K562 (cell line): ENCODE data around the gene INHA. TPM values are rescaled to one million over a fixed set of nuclear protein-coding genes. Genes with fewer than 3 reads are reported as not detected.

Experiments
- ATAC-seq: fragments of 200-7000 bp; cut with Tn5 transposase; 3 replicates; pipeline ENCODE4 v1.9.1; 2020; ENCODE audit warnings: moderate library complexity
- BruUV-seq: library from RNA; stranded (reverse); fragments of 400-500 nt; replicated peaks from 2 replicates; lab custom pipeline; 2021; lab: Mats Ljungman, UMichigan
- CTCF ChIA-PET: fragments of 300-600 bp; formaldehyde crosslinking; extraction: SDS; loops from one replicate; lab custom pipeline; 2021; ENCODE audit warnings: low intra/inter-chr PET ratio; lab: Yijun Ruan, JAX
- POLR2A ChIA-PET: fragments of 300-600, 350-650 bp; sonication (Branson Sonifier 250); formaldehyde crosslinking; extraction: SDS; loops from one replicate; lab custom pipeline; 2021; ENCODE audit warnings: antibody characterized with exemption, inconsistent platforms; lab: Yijun Ruan, JAX
- DNase-seq, 4 experiments: peaks; one replicate each; pipeline versions ENCODE4 v3.0.0 to v3.0.0-alpha.2; 2011 to 2018; ENCODE audit warnings: low spot score in 3 of 4, mixed read lengths in 3 of 4; ENCODE audit errors: extremely low read depth in 1 of 4
- FAIRE-seq: peaks from 2 replicates; lab custom pipeline; 2011; peaks lifted over from hg19 to GRCh38; lab: Jason Lieb, UNC
- H2AFZ ChIP-seq: 2 replicates; pipeline ENCODE4 v1.6.0; 2011; ENCODE audit warnings: low read depth, low read length, control low read depth, inconsistent platforms
- H3K27ac ChIP-seq: fragments of 200-600 bp; 3 replicates; pipeline ENCODE4 v1.8.0; 2011; ENCODE audit warnings: low read depth, mild to moderate bottlenecking, control low read depth, inconsistent platforms, low read length, moderate library complexity, mixed read lengths; ENCODE audit errors: extremely low read depth
- H3K27me3 ChIP-seq, 2 experiments: fragments of 300-600 bp in 1 of 2; 2 replicates in 1 of 2; 3 replicates in 1 of 2; pipeline versions ENCODE4 v1.6.0 to v1.8.0; 2011; ENCODE audit warnings: inconsistent platforms in 2 of 2, low read length in 2 of 2, mild to moderate bottlenecking in 1 of 2, mixed read lengths in 1 of 2, moderate library complexity in 1 of 2; ENCODE audit not compliant: control insufficient read depth in 2 of 2, insufficient read depth in 2 of 2
- H3K36me3 ChIP-seq: fragments of 300-600 bp; 3 replicates; pipeline ENCODE4 v1.8.0; 2011; ENCODE audit warnings: mild to moderate bottlenecking, low read length, inconsistent platforms; ENCODE audit not compliant: control insufficient read depth, insufficient read depth
- H3K4me1 ChIP-seq, 2 experiments: fragments of 200-600 bp in 1 of 2; replicated peaks in 1 of 2; 2 replicates in 1 of 2; 3 replicates in 1 of 2; pipeline versions ENCODE4 v1.5.1 to v1.8.0; 2011; ENCODE audit warnings: inconsistent platforms in 2 of 2, low read length in 2 of 2, mild to moderate bottlenecking in 1 of 2, mixed read lengths in 1 of 2, moderate library complexity in 1 of 2; ENCODE audit not compliant: control insufficient read depth in 2 of 2, insufficient read depth in 2 of 2
- H3K4me2 ChIP-seq: 2 replicates; pipeline ENCODE4 v1.6.1; 2011; ENCODE audit warnings: low read length, control low read depth, inconsistent platforms, mixed read lengths; ENCODE audit not compliant: insufficient read depth
- H3K4me3 ChIP-seq: fragments of 200-600 bp; sonication (generic), shearing (Covaris generic); 2 replicates; pipeline ENCODE4 v1.5.1; 2016; ENCODE audit warnings: control low read depth, inconsistent platforms
- H3K79me2 ChIP-seq: fragments of 200-600 bp; 3 replicates; pipeline ENCODE4 v1.8.0; 2011; ENCODE audit warnings: low read length, inconsistent platforms; ENCODE audit not compliant: control insufficient read depth, insufficient read depth
- H3K9ac ChIP-seq, 2 experiments: 2 replicates each; pipeline versions ENCODE4 v1.6.0 to v1.6.1; 2011; ENCODE audit warnings: low read depth in 2 of 2, low read length in 2 of 2, control low read depth in 1 of 2, inconsistent platforms in 1 of 2, mild to moderate bottlenecking in 1 of 2, mixed read lengths in 1 of 2; ENCODE audit not compliant: insufficient read depth in 1 of 2
- H3K9me1 ChIP-seq: one replicate; pipeline ENCODE4 v1.6.0; 2011; ENCODE audit warnings: inconsistent platforms, mild to moderate bottlenecking, low read length, moderate library complexity; ENCODE audit not compliant: control insufficient read depth, insufficient read depth
- H3K9me3 ChIP-seq: replicated peaks from 2 replicates; pipeline ENCODE4 v1.5.1; 2011; ENCODE audit warnings: low read depth, low read length, inconsistent platforms; ENCODE audit not compliant: control insufficient read depth, insufficient read depth
- H4K20me1 ChIP-seq: replicated peaks from 2 replicates; pipeline ENCODE4 v1.6.1; 2011; ENCODE audit warnings: low read length, inconsistent platforms, mixed read lengths; ENCODE audit not compliant: control insufficient read depth, insufficient read depth
- ELF2 ChIP-seq: fragments of 250-450 bp; sonication (Bioruptor Pico); IDR thresholded peaks from 2 replicates; pipeline ENCODE4 v1.5.0; 2021; ENCODE audit warnings: mild to moderate bottlenecking
- FOXK2 ChIP-seq, 2 experiments: fragments of 450-650 bp; IDR thresholded peaks in 1 of 2; conservative IDR thresholded peaks in 1 of 2; 2 replicates each; pipeline ENCODE4 v1.6.1; 2016; ENCODE audit warnings: low read depth in 2 of 2, mild to moderate bottlenecking in 1 of 2
- HEY1 ChIP-seq: fragments of 250-450 bp; sonication (Bioruptor Pico); IDR thresholded peaks from 2 replicates; pipeline ENCODE4 v1.5.0; 2020; ENCODE audit warnings: mild to moderate bottlenecking, moderate library complexity, borderline replicate concordance
- KAT7 ChIP-seq: sonication (generic); formaldehyde crosslinking; IDR thresholded peaks from 2 replicates; pipeline ENCODE4 v1.8.0; 2022; ENCODE audit warnings: missing genetic modification reagents, mild to moderate bottlenecking, borderline replicate concordance
- MLLT1 ChIP-seq, 2 experiments: fragments of 450-650 bp; IDR thresholded peaks; 2 replicates each; pipeline ENCODE4 v1.6.1; 2016
- NR4A1 ChIP-seq, 2 experiments: fragments of 250-450 bp in 1 of 2; fragments of 450-650 bp in 1 of 2; sonication (Bioruptor Pico) in 1 of 2; IDR thresholded peaks; 2 replicates each; pipeline versions ENCODE4 v1.4.0 to v1.6.1; 2016 to 2020; ENCODE audit warnings: mild to moderate bottlenecking in 2 of 2, missing compliant biosample characterization in 1 of 2, missing genetic modification characterization in 1 of 2, moderate library complexity in 1 of 2
- PTRF ChIP-seq: fragments of 450-650 bp; IDR thresholded peaks from 2 replicates; pipeline ENCODE4 v1.6.1; 2016; ENCODE audit warnings: mild to moderate bottlenecking, missing genetic modification characterization, missing compliant biosample characterization
- RBM34 ChIP-seq: fragments of 200-400 bp; formaldehyde crosslinking; IDR thresholded peaks from 2 replicates; pipeline ENCODE4 v1.6.1; 2018; ENCODE audit warnings: low read length, borderline replicate concordance; ENCODE audit not compliant: insufficient read depth
- TARDBP ChIP-seq: fragments of 450-650 bp; IDR thresholded peaks from 2 replicates; pipeline ENCODE4 v1.6.1; 2016
- TFE3 ChIP-seq: fragments of 450-650 bp; formaldehyde crosslinking; IDR thresholded peaks from 2 replicates; pipeline ENCODE4 v1.4.0; 2020; ENCODE audit warnings: mild to moderate bottlenecking, mixed read lengths
- TSHZ1 ChIP-seq: fragments of 250-450 bp; sonication (Bioruptor Pico); IDR thresholded peaks from 2 replicates; pipeline ENCODE4 v1.4.0; 2020; ENCODE audit warnings: mild to moderate bottlenecking, moderate library complexity
- ZNF174 ChIP-seq: fragments of 250-450 bp; sonication (Bioruptor Pico); IDR thresholded peaks from 2 replicates; pipeline ENCODE4 v1.4.0; 2020; ENCODE audit warnings: mild to moderate bottlenecking
- WGBS: fragments of 100-300 bp; shearing (Covaris generic); methylation state at CpG from one replicate; pipeline ENCODE4 v1.1.6; 2016; ENCODE audit warnings: low coverage, mixed read lengths; ENCODE audit not compliant: insufficient coverage; ENCODE audit errors: missing lambda C conversion rate; 5-methylcytosine and 5-hydroxymethylcytosine counted together
- in situ Hi-C: fragments of 300-500 bp; cut with MboI; formaldehyde crosslinking; loops from 4 replicates; pipeline ENCODE4 v1.15.0; 2018; ENCODE audit warnings: inconsistent platforms, mixed read lengths
- intact Hi-C: fragments of 100-400 bp; cut with micrococcal nuclease; formaldehyde crosslinking; loops from 2 replicates; pipeline ENCODE4 v1.14.2; 2022
- polyA plus RNA-seq, 8 experiments: library from polyadenylated mRNA; depleted of rRNA in 4 of 8; stranded (reverse) in 5 of 8; unstranded in 3 of 8; fragments of >200 nt; fragmentation: Nextera tagmentation in 2 of 8; fragmentation: Illumina TruSeq in 1 of 8; extraction: Ambion mirVana in 2 of 8; extraction: Trizol in 1 of 8; gene quantifications; 2 replicates each; pipeline versions ENCODE4 v1.2.1 to v1.2.3, GENCODE V29; 2011 to 2014; ENCODE audit warnings: inconsistent platforms in 1 of 8, missing spikeins in 1 of 8
- total RNA-seq, 7 experiments: library from RNA; depleted of rRNA in 6 of 7; stranded (reverse); fragments of >200 nt in 6 of 7; fragmentation: Illumina TruSeq in 2 of 7; extraction: Trizol in 2 of 7; gene quantifications; 2 replicates each; pipeline versions ENCODE4 v1.2.1 to v1.2.3, GENCODE V29; 2011 to 2021; ENCODE audit warnings: low replicate concordance in 1 of 7

The INHA gene
- total and polyA plus RNA-seq, 9 of the 15 experiments (the other 6 are each of a cell fraction or from before 2014, with no cell fraction given) = 0.07 to 1.9 (median 0.40) TPM

- no peak for TF ChIP-seq TSHZ1 (CRISPR knock-in tag)
- TF ChIP-seq NR4A1 (CRISPR knock-in tag; IDR thresholded peaks at IDR 0.05) = no peak
- no peak for TF ChIP-seq NR4A1 (tag; IDR thresholded peaks at IDR 0.05)
- no peak for TF ChIP-seq RBM34
These were observed 11.8 kb upstream of the INHA start (continued) for GRCh38 chr2:219560037-219560892.

- Histone ChIP-seq H3K4me3 (no peak overlapping the region), H3K9me3 (no peaks in the 10 kb centered on the region), H3K36me3 (no peaks in the 10 kb centered on the region), H3K4me1 (peaks cover 2 to 44% of the 10 kb centered on the region in 2 experiments; a peak in 3 of 5 replicates), H3K9ac (no peak overlapping the region), H2AFZ (no peak overlapping the region), H3K9me1 (no peaks in the 10 kb centered on the region), H3K27ac (no peak overlapping the region), H3K27me3 (peaks cover 0 to 8% of the 10 kb centered on the region in 2 experiments; a peak in 3 of 5 replicates), H4K20me1 (no peaks in the 10 kb centered on the region), H3K4me2 (no peak overlapping the region), H3K79me2 (no peaks in the 10 kb centered on the region)
- ChIA-PET CTCF (no interaction called here), POLR2A (interaction anchor here (0.6 to 3.6 kb wide), 2 partner anchors 9 to 189 kb away, joined by 3 to 16 read pairs; no protein-coding TSS in a partner anchor)
- intact Hi-C loops = loop anchor here (5.0 kb wide), 1 partner anchor 36 kb away; the partner anchor contains the start of gene STK11IP
- no peak for DNase-seq
- no TSS peak for BruUV-seq
- in situ Hi-C loops = no loop called here
- no peak for FAIRE-seq
- 40% methylated on average over 3 of the region's 3 CpGs for WGBS
- peak; percentile 8 for ATAC-seq
- TF ChIP-seq ZNF174 = no peak
- no peak for TF ChIP-seq ELF2 (CRISPR knock-in tag)
- no peak for TF ChIP-seq PTRF (tag)
- TF ChIP-seq FOXK2 (conservative IDR thresholded peaks at IDR 0.05 in 1 of 2, IDR thresholded peaks at IDR 0.05 in 1 of 2; ENCODE audit: low read depth in 2 of 2) = no peak
- TF ChIP-seq TARDBP = no peak
- TF ChIP-seq HEY1 = no peak
- no peak for TF ChIP-seq KAT7
- TF ChIP-seq TFE3 (CRISPR knock-in tag) = no peak
- TF ChIP-seq MLLT1 (IDR thresholded peaks at IDR 0.05) = no peak
These were observed 11.3 kb upstream of the INHA start for GRCh38 chr2:219560893-219561178.
